Astrocyte (in vitro differentiated cells and primary cell): ENCODE measurements around the gene BLVRA. TPM values are rescaled to one million over a fixed set of nuclear protein-coding genes. Genes with fewer than 3 reads are reported as not detected.
"Not testable (repeated sequence)": the region's sequence is repeated elsewhere in the genome, so short reads cannot be mapped to it uniquely, and the experiment has no call there.

Experiments
- DNase-seq: peaks from one replicate; pipeline ENCODE4 v3.0.0-alpha.2; 2010; ENCODE audit warnings: low read depth
- FAIRE-seq: peaks from 2 replicates; lab custom pipeline; 2011; peaks lifted over from hg19 to GRCh38; lab: Jason Lieb, UNC
- H2AFZ ChIP-seq: 2 replicates; pipeline ENCODE4 v1.6.0; 2012; ENCODE audit warnings: low read depth, low read length, inconsistent platforms
- H3K27ac ChIP-seq: 2 replicates; pipeline ENCODE4 v1.5.1; 2011; ENCODE audit warnings: low read depth, low read length, inconsistent platforms
- H3K27me3 ChIP-seq: 2 replicates; pipeline ENCODE4 v1.6.0; 2011; ENCODE audit warnings: low read length, inconsistent platforms; ENCODE audit not compliant: insufficient read depth
- H3K36me3 ChIP-seq: 2 replicates; pipeline ENCODE4 v1.5.1; 2011; ENCODE audit warnings: low read length, inconsistent platforms; ENCODE audit not compliant: insufficient read depth
- H3K4me1 ChIP-seq: 2 replicates; pipeline ENCODE4 v1.5.1; 2011; ENCODE audit warnings: low read length, inconsistent platforms; ENCODE audit not compliant: insufficient read depth
- H3K4me2 ChIP-seq: 2 replicates; pipeline ENCODE4 v1.6.0; 2012; ENCODE audit warnings: low read length, inconsistent platforms
- H3K4me3 ChIP-seq: 2 replicates; pipeline ENCODE4 v1.5.1; 2011; ENCODE audit warnings: low read depth, mild to moderate bottlenecking, low read length, inconsistent platforms; ENCODE audit not compliant: insufficient read depth
- H3K79me2 ChIP-seq: 2 replicates; pipeline ENCODE4 v1.6.0; 2012; ENCODE audit warnings: mild to moderate bottlenecking, low read length, inconsistent platforms; ENCODE audit not compliant: insufficient read depth
- H3K9ac ChIP-seq: 2 replicates; pipeline ENCODE4 v1.6.0; 2012; ENCODE audit warnings: mild to moderate bottlenecking, low read length, inconsistent platforms
- H3K9me3 ChIP-seq: 2 replicates; pipeline ENCODE4 v1.5.1; 2012; ENCODE audit warnings: low read depth, mild to moderate bottlenecking, low read length, inconsistent platforms; ENCODE audit not compliant: insufficient read depth
- H4K20me1 ChIP-seq: 2 replicates; pipeline ENCODE4 v1.6.0; 2012; ENCODE audit warnings: low read length, inconsistent platforms; ENCODE audit not compliant: insufficient read depth
- H3K27ac Mint-ChIP-seq: one replicate; pipeline ENCODE4 v1.8.0; 2021; ENCODE audit warnings: mild to moderate bottlenecking, mixed read lengths; ENCODE audit not compliant: unreplicated experiment
- H3K27me3 Mint-ChIP-seq: one replicate; pipeline ENCODE4 v1.8.0; 2021; ENCODE audit warnings: low read depth, mixed read lengths; ENCODE audit not compliant: unreplicated experiment
- H3K36me3 Mint-ChIP-seq: one replicate; pipeline ENCODE4 v1.8.0; 2021; ENCODE audit warnings: low read depth, mixed read lengths; ENCODE audit not compliant: unreplicated experiment
- H3K4me1 Mint-ChIP-seq: one replicate; pipeline ENCODE4 v1.8.0; 2021; ENCODE audit warnings: low read depth, mixed read lengths; ENCODE audit not compliant: unreplicated experiment
- H3K4me3 Mint-ChIP-seq: one replicate; pipeline ENCODE4 v1.8.0; 2021; ENCODE audit warnings: mild to moderate bottlenecking, moderate library complexity, mixed read lengths; ENCODE audit not compliant: unreplicated experiment
- H3K9me3 Mint-ChIP-seq: one replicate; pipeline ENCODE4 v1.8.0; 2021; ENCODE audit warnings: mild to moderate bottlenecking, mixed read lengths; ENCODE audit not compliant: unreplicated experiment
- CTCF ChIP-seq: IDR thresholded peaks from 2 replicates; pipeline ENCODE4 v1.5.1; 2011; ENCODE audit warnings: low read depth, mild to moderate bottlenecking, inconsistent platforms, low read length, moderate library complexity; ENCODE audit not compliant: insufficient read depth
- EZH2 ChIP-seq: IDR thresholded peaks from 2 replicates; pipeline ENCODE4 v1.6.1; 2012; ENCODE audit warnings: mild to moderate bottlenecking, low read length, inconsistent platforms; ENCODE audit not compliant: insufficient read depth
- total RNA-seq: library from RNA; stranded (reverse); gene quantifications from 2 replicates; pipeline ENCODE4 v1.2.1, GENCODE V29; 2021

BLVRA gene
- total RNA-seq, 1 donor from 2014 or later, result 48.9 TPM

GRCh38 chr7:43823941-43824340, 65.5 kb downstream of the BLVRA start:
- no peak overlapping the region for H3K4me2 ChIP-seq
- Mint-ChIP-seq H3K27ac (no peak overlapping the region), H3K9me3 (peaks cover 7% of the 10 kb centered on the region), H3K36me3 (no peaks in the 10 kb centered on the region), H3K4me1 (no peaks in the 10 kb centered on the region), H3K27me3 (peaks cover 14% of the 10 kb centered on the region), H3K4me3 (no peak overlapping the region)
- FAIRE-seq (no peak), DNase-seq (no peak)
- no peaks in the 10 kb centered on the region for H3K4me1 ChIP-seq
- no peaks in the 10 kb centered on the region for H4K20me1 ChIP-seq
- no peak overlapping the region for H3K9ac ChIP-seq
- H3K9me3 ChIP-seq, result no peaks in the 10 kb centered on the region
- no peak overlapping the region for H3K4me3 ChIP-seq
- H3K27me3 ChIP-seq, result peaks cover 19% of the 10 kb centered on the region
- H2AFZ ChIP-seq, result no peak overlapping the region
- no peaks in the 10 kb centered on the region for H3K79me2 ChIP-seq
- TF ChIP-seq EZH2, result no peak
- no peak for TF ChIP-seq CTCF
- no peak overlapping the region for H3K27ac ChIP-seq
- no peaks in the 10 kb centered on the region for H3K36me3 ChIP-seq

GRCh38 chr7:43824513-43824912, 66.0 kb downstream of the BLVRA start:
- H3K36me3 ChIP-seq, DNase-seq, H3K9me3 Mint-ChIP-seq, H3K36me3 Mint-ChIP-seq, H4K20me1 ChIP-seq, H3K27ac Mint-ChIP-seq, H3K79me2 ChIP-seq, H3K4me1 ChIP-seq, H3K4me2 ChIP-seq, H3K4me3 ChIP-seq, FAIRE-seq, H3K4me1 Mint-ChIP-seq, H2AFZ ChIP-seq, H3K9ac ChIP-seq, H3K27ac ChIP-seq, H3K4me3 Mint-ChIP-seq, H3K9me3 ChIP-seq: not testable (repeated sequence)
- H3K27me3 ChIP-seq, result peaks cover 19% of the 10 kb centered on the region
- peaks cover 14% of the 10 kb centered on the region for H3K27me3 Mint-ChIP-seq

GRCh38 chr7:43824963-43825362, 66.5 kb downstream of the BLVRA start:
- Histone ChIP-seq H3K79me2 (no peaks in the 10 kb centered on the region), H3K9me3 (no peaks in the 10 kb centered on the region), H3K27me3 (peaks cover 19% of the 10 kb centered on the region), H4K20me1 (no peaks in the 10 kb centered on the region), H3K27ac (no peak overlapping the region), H3K4me2 (no peak overlapping the region), H3K4me1 (no peaks in the 10 kb centered on the region), H3K4me3 (no peak overlapping the region), H3K36me3 (no peaks in the 10 kb centered on the region), H2AFZ (no peak overlapping the region), H3K9ac (no peak overlapping the region)
- DNase-seq (peak; percentile 30), FAIRE-seq (no peak)
- peaks cover 14% of the 10 kb centered on the region for H3K27me3 Mint-ChIP-seq
- TF ChIP-seq EZH2 (no peak), CTCF (no peak)
- H3K9me3 Mint-ChIP-seq, result peaks cover 7% of the 10 kb centered on the region
- H3K4me3 Mint-ChIP-seq, result no peak overlapping the region
- no peak overlapping the region for H3K27ac Mint-ChIP-seq
- no peaks in the 10 kb centered on the region for H3K4me1 Mint-ChIP-seq
- H3K36me3 Mint-ChIP-seq, result peaks cover 2% of the 10 kb centered on the region
